Measurements from ENCODE around the gene TTLL3. TPM values are rescaled to one million over a fixed set of nuclear protein-coding genes. Genes with fewer than 3 reads are reported as not detected.
A peak's percentile ranks its signal among the peaks of the same experiment; 100 is the strongest.

Gene TTLL3
- total RNA-seq, 4 donors from 2014 or later, result 39.0 to 64.6 (median 56.9) TPM

DNA sequence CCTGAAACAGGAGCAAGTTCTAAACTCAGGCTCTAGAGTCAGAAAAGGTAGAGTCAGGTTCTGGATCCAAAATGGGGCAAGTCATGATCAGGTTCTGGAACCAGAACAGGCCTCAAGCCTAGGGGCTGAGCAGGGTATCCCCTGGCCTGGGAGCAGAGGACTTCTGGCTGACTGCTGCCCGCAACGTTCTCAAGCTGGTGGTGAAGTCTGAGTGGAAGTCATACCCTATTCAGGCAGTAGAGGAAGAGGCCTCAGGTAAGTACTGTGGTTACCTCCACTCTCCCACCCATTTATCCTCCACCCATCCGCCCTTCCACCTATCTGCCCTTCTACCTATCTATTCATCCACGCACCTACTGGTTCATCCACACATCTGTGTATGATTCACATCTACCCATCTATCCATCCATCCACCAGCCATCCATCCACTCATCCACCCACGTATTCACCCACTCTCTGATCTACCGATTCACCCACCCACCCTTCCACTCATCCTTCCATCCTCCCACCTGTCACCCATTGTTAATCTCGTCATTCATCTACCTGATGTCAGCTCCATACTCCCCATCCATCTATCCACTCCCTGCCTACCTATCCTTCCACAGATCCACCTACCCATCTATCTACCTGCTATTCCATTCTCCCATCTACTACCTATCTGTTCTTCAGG is 8.7 kb downstream of the TTLL3 start:
- Histone ChIP-seq H3K4me3 (replicated peaks in 1 of 3) (no peak overlapping the region), H3K9me3 (no peaks in the 10 kb centered on the region), H3K27ac (no peak overlapping the region), H3K36me3 (no peaks in the 10 kb centered on the region), H3K27me3 (no peaks in the 10 kb centered on the region), H3K4me1 (no peaks in the 10 kb centered on the region)
- WGBS, 2 donors, result 95 to 96% methylated on average over 6 of the region's 7 CpGs
- TF ChIP-seq POLR2A (IDR thresholded peaks at IDR 0.05), result no peak
- TF ChIP-seq, protein P1, sequence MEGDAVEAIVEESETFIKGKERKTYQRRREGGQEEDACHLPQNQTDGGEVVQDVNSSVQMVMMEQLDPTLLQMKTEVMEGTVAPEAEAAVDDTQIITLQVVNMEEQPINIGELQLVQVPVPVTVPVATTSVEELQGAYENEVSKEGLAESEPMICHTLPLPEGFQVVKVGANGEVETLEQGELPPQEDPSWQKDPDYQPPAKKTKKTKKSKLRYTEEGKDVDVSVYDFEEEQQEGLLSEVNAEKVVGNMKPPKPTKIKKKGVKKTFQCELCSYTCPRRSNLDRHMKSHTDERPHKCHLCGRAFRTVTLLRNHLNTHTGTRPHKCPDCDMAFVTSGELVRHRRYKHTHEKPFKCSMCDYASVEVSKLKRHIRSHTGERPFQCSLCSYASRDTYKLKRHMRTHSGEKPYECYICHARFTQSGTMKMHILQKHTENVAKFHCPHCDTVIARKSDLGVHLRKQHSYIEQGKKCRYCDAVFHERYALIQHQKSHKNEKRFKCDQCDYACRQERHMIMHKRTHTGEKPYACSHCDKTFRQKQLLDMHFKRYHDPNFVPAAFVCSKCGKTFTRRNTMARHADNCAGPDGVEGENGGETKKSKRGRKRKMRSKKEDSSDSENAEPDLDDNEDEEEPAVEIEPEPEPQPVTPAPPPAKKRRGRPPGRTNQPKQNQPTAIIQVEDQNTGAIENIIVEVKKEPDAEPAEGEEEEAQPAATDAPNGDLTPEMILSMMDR (IDR thresholded peaks at IDR 0.05), result no peak
- intact Hi-C loops (cut with DNase I), result no loop called here
- DNase-seq, result no peak

DNA sequence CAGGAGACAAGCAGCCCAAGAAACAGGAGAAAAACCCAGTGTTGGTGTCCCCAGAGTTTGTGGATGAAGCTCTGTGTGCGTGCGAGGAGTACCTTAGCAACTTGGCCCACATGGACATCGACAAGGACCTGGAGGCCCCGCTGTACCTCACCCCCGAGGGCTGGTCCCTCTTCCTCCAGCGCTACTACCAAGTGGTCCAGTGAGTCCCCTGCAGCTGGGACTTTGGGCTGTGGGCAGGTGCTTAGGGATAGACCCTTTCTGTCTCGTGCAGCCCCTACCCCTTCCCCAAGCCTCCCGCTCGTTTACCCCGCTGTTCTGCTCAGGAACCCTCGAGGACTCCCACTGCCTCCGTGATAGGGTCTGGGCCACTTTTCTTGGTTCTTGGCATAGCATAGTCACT is 10.5 kb downstream of the TTLL3 start:
- WGBS, 2 donors, result 81 to 91% methylated on average over 12 of the region's 12 CpGs
- no peak overlapping the region for H3K4me3 ChIP-seq (replicated peaks in 1 of 3)

DNA sequence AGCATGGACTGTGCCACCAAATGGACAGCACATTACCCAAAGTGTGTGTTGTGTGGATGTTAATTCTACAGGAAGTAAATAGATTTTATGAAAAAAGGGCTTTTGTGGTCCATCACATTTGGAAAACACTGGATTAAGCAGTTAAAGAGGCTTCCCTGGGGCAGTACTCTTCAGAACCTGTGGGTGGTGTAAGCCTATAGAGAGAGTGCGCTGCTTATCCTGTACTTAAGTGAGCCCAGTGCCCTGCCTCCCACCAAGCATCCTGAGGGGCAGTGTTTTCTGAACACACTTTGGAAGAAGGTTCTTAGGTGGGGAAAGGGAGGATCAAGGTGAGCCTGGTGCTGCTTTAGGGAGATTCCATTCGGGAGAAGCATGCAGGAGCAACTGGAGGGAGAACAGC is 10.9 kb downstream of the TTLL3 start:
- no peak for DNase-seq
- Histone ChIP-seq H3K27ac (no peak overlapping the region), H3K4me3 (replicated peaks in 1 of 3) (no peak overlapping the region), H3K27me3 (no peaks in the 10 kb centered on the region), H3K9me3 (no peaks in the 10 kb centered on the region), H3K4me1 (no peaks in the 10 kb centered on the region), H3K36me3 (no peaks in the 10 kb centered on the region)
- TF ChIP-seq, protein P1 (IDR thresholded peaks at IDR 0.05), result no peak
- no peak for TF ChIP-seq POLR2A (IDR thresholded peaks at IDR 0.05)
- intact Hi-C loops (cut with DNase I), result no loop called here
- 78 to 80% methylated on average over 2 of the region's 2 CpGs for WGBS, 2 donors

More for the DNA sequence above, 10.5 kb downstream of the TTLL3 start:
- Histone ChIP-seq H3K4me1 (no peaks in the 10 kb centered on the region), H3K36me3 (no peaks in the 10 kb centered on the region), H3K9me3 (no peaks in the 10 kb centered on the region), H3K27me3 (no peaks in the 10 kb centered on the region), H3K27ac (no peak overlapping the region)
- no peak for TF ChIP-seq POLR2A (IDR thresholded peaks at IDR 0.05)
- TF ChIP-seq, protein P1 (IDR thresholded peaks at IDR 0.05), result no peak
- intact Hi-C loops (cut with DNase I), result no loop called here
- DNase-seq, result no peak

DNA sequence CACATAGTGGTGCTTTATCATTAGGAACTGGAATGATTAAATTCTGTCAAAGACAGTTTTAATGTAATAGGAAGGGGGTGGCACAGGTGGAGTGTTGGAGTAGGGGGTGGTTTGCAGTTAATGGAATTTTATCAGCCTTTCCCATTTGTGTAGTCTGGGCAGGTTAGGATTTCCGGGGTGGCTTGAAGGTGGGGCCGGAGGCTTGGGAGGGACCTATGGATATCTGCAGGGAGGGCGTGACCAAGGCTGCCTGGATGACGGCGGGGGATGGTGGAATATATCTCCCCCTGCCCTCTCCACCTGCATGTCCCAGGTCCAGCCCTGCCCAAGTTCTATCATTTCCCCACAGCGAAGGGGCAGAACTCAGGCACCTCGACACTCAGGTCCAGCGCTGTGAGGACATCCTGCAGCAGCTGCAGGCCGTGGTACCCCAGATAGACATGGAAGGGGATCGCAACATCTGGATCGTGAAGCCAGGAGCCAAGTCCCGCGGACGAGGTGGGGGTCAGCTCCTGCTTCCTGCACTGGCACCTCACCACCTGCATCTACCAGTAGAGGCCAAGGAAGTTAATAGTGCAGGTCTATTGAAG is 15.5 kb downstream of the TTLL3 start:
- H3K36me3 ChIP-seq, result no peaks in the 10 kb centered on the region
- intact Hi-C loops (cut with DNase I), result no loop called here
- no peak overlapping the region for H3K4me3 ChIP-seq (replicated peaks in 1 of 3)
- no peak overlapping the region for H3K27ac ChIP-seq
- no peaks in the 10 kb centered on the region for H3K4me1 ChIP-seq
- H3K27me3 ChIP-seq, result no peaks in the 10 kb centered on the region
- WGBS, 2 donors, result 69 to 75% methylated on average over 12 to 14 of the region's 14 CpGs
- TF ChIP-seq, protein P1 (IDR thresholded peaks at IDR 0.05), result no peak
- H3K9me3 ChIP-seq, result no peaks in the 10 kb centered on the region
- no peak for DNase-seq

DNA sequence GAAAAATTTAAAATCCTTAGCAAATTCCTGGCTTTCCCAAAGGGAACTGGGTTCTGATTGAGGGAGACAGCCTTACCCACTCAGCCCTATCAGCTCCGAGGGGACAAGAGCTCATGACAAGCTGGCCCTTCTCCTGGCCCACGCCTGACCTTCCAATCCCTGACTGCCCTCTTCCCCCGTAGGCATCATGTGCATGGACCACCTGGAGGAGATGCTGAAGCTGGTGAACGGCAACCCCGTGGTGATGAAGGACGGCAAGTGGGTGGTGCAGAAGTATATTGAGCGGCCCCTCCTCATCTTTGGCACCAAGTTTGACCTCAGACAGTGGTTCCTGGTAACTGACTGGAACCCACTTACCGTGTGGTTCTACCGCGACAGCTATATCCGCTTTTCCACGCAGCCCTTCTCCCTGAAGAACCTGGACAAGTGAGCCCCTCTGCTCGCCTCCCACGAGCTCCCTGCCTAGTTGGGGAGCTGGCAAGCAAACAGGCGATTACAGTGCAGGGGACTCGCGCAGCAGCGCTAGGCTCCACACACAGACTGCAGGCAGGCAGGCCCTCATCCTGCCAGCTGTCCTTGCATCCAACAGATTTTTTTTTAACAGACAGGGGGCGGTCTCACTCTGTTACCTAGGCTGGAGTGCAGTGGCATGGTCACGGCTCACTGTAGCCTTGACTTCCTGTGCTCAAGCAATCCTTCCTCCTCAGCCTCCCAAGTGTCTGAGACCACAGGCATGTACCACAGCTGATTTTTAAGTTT is 16.9 kb downstream of the TTLL3 start:
- WGBS, 2 donors, result 79 to 80% methylated on average over 20 of the region's 20 CpGs
- TF ChIP-seq, protein P1 (IDR thresholded peaks at IDR 0.05), result peak in 1 of 6 experiments; percentile 5
- no peak for TF ChIP-seq POLR2A (IDR thresholded peaks at IDR 0.05)
- no peaks in the 10 kb centered on the region for H3K36me3 ChIP-seq
- intact Hi-C loops (cut with DNase I), result no loop called here
- no peak overlapping the region for H3K27ac ChIP-seq
- no peak overlapping the region for H3K4me3 ChIP-seq (replicated peaks in 1 of 3)
- DNase-seq, result no peak
- H3K27me3 ChIP-seq, result no peaks in the 10 kb centered on the region
- no peaks in the 10 kb centered on the region for H3K4me1 ChIP-seq
- no peaks in the 10 kb centered on the region for H3K9me3 ChIP-seq
